Measurements from ENCODE around the gene FAM32A.

DNA sequence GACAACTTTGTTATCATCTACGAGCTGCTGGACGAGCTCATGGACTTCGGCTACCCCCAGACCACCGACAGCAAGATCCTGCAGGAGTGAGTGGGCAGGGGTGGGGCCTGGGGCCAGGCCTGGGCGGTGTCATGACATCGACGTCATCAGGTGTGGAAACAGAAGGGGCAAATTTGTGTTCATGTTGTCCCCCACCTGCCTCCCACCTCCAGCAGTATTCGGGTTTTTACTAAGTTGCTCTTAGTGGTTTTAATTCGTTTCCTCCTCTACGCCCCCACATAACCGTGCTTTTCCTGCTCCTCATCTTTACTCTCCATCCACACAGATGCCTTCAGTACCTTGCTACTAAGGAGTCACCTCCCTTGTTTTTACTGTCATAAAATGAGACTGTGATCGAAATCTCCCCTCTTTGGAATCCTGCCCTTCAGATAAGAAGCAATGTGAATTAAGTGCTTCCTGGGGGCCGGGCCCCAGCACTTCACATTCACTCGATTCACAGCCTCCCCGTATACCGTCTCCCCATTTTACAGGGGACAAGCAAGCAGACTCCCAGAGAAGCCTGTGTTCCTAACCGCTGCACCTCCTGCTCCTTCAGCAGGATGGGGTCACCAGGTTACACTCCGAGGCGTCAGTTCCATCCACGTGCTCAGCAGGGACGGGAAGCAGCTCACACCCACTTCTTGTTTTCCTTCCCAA, 23.0 kb downstream of the FAM32A start:
- TF ChIP-seq, protein P1, sequence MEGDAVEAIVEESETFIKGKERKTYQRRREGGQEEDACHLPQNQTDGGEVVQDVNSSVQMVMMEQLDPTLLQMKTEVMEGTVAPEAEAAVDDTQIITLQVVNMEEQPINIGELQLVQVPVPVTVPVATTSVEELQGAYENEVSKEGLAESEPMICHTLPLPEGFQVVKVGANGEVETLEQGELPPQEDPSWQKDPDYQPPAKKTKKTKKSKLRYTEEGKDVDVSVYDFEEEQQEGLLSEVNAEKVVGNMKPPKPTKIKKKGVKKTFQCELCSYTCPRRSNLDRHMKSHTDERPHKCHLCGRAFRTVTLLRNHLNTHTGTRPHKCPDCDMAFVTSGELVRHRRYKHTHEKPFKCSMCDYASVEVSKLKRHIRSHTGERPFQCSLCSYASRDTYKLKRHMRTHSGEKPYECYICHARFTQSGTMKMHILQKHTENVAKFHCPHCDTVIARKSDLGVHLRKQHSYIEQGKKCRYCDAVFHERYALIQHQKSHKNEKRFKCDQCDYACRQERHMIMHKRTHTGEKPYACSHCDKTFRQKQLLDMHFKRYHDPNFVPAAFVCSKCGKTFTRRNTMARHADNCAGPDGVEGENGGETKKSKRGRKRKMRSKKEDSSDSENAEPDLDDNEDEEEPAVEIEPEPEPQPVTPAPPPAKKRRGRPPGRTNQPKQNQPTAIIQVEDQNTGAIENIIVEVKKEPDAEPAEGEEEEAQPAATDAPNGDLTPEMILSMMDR (IDR thresholded peaks at IDR 0.05): no peak
- TF ChIP-seq POLR2A (IDR thresholded peaks at IDR 0.05) (no peak), POLR2AphosphoS5 (IDR thresholded peaks at IDR 0.05) (no peak)
